HFFc6 (cell line): ENCODE results near the gene JARID2. TPM values are rescaled to one million over a fixed set of nuclear protein-coding genes. Genes with fewer than 3 reads are reported as not detected.

Source experiments
- DNase-seq: peaks from one replicate; pipeline ENCODE4 v3.0.0-alpha.2; 2018
- H3K27ac Mint-ChIP-seq: 2 replicates; pipeline ENCODE4 v1.8.0; 2020; ENCODE audit warnings: mild to moderate bottlenecking, mixed read lengths
- H3K27me3 Mint-ChIP-seq: 2 replicates; pipeline ENCODE4 v1.8.0; 2021; ENCODE audit warnings: mild to moderate bottlenecking, moderate library complexity, mixed read lengths; ENCODE audit not compliant: insufficient read depth
- H3K36me3 Mint-ChIP-seq: 2 replicates; pipeline ENCODE4 v1.8.0; 2021; ENCODE audit warnings: low read depth, mixed read lengths
- H3K4me1 Mint-ChIP-seq: 2 replicates; pipeline ENCODE4 v1.8.0; 2020; ENCODE audit warnings: low read depth, mixed read lengths
- H3K4me3 Mint-ChIP-seq: 2 replicates; pipeline ENCODE4 v1.8.0; 2020; ENCODE audit warnings: mild to moderate bottlenecking, moderate library complexity, mixed read lengths
- H3K9me3 Mint-ChIP-seq: 2 replicates; pipeline ENCODE4 v1.8.0; 2020; ENCODE audit warnings: mild to moderate bottlenecking, mixed read lengths
- CTCF ChIP-seq: fragments of 200-600 bp; sonication (generic); IDR thresholded peaks from 2 replicates; pipeline ENCODE4 v1.5.0; 2021; ENCODE audit warnings: antibody characterized with exemption, mild to moderate bottlenecking
- total RNA-seq, 6 experiments: library from RNA; stranded (reverse); fragmentation: NEBNext Ultra II Directional; extraction: Animal tissue kit (Norgen Biotek cat#: 25700); gene quantifications; 2 replicates in 1 of 6; 3 replicates in 5 of 6; pipeline ENCODE4 v1.2.3, GENCODE V29; 2021

JARID2 gene
- total RNA-seq, 6 experiments from 2014 or later: 8.3 to 10.1 (median 9.5) TPM

- no peak for DNase-seq
- peaks cover 63% of the 10 kb centered on the region for H3K4me1 Mint-ChIP-seq
- no peaks in the 10 kb centered on the region for H3K9me3 Mint-ChIP-seq
- no peaks in the 10 kb centered on the region; the same call in 1 of the 2 replicates for H3K27me3 Mint-ChIP-seq
- H3K27ac Mint-ChIP-seq: no peak overlapping the region
- no peak for TF ChIP-seq CTCF
- H3K36me3 Mint-ChIP-seq: peaks cover 6% of the 10 kb centered on the region
- H3K4me3 Mint-ChIP-seq: no peak overlapping the region
Observed at GRCh38 chr6:15480525-15480924, 234.7 kb downstream of the JARID2 start.

DNA sequence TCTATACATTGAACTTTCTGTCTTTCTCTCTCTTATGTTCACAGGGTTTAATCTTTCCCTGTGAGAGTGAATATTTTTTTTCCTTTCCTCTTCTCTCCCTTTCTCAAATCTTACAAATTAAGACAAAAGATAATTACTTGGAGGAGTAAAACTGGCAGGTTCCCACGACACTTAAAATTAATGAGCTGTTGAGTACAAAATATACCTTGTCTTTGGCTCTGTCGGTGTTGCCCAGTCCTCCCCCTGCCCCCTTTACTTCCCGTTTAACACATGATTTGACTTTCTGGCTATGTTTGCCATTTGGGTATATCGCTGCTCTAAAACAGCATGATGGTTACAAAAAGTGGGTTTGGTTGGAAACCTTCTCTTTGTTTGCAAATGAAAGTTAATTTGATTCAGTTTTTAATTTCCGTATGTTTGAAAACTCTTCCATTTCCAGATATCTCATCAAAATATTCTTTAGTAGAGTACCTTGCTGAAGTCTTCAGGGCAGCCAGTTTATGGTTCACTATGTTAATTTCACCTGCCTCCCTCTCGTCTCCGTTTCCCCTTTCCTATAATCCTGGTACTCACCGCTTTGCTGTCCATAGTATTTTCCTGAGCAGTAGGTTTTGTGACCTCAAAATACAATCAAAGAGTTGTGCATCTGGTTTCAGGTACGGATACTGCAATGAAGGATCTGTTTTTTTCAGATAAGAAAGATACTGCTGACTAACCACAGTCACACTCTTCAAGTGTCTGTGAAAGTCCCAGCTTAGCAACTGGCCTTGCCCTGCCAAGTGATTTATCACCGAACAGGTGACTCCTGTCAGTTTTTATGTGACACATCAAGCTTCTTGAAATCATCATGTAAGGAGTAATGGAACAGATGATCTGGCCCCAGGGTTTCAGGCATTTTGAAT, 235.8 kb downstream of the JARID2 start:
- DNase-seq: no peak
- no peaks in the 10 kb centered on the region; the same call in 1 of the 2 replicates for H3K27me3 Mint-ChIP-seq
- no peak overlapping the region for H3K4me3 Mint-ChIP-seq
- no peak for TF ChIP-seq CTCF
- H3K9me3 Mint-ChIP-seq: no peaks in the 10 kb centered on the region
- peaks cover 60% of the 10 kb centered on the region for H3K4me1 Mint-ChIP-seq
- H3K27ac Mint-ChIP-seq: no peak overlapping the region
- peaks cover 3% of the 10 kb centered on the region; the same call in 1 of the 2 replicates for H3K36me3 Mint-ChIP-seq

GRCh38 chr6:15483060-15483459, 237.2 kb downstream of the JARID2 start:
- no peak overlapping the region for H3K4me3 Mint-ChIP-seq
- H3K27ac Mint-ChIP-seq: no peak overlapping the region
- no peak for TF ChIP-seq CTCF
- H3K9me3 Mint-ChIP-seq: no peaks in the 10 kb centered on the region
- no peaks in the 10 kb centered on the region for H3K27me3 Mint-ChIP-seq
- H3K36me3 Mint-ChIP-seq: peaks cover 8% of the 10 kb centered on the region; the same call in 1 of the 2 replicates
- peaks cover 46% of the 10 kb centered on the region for H3K4me1 Mint-ChIP-seq
- DNase-seq: no peak

DNA sequence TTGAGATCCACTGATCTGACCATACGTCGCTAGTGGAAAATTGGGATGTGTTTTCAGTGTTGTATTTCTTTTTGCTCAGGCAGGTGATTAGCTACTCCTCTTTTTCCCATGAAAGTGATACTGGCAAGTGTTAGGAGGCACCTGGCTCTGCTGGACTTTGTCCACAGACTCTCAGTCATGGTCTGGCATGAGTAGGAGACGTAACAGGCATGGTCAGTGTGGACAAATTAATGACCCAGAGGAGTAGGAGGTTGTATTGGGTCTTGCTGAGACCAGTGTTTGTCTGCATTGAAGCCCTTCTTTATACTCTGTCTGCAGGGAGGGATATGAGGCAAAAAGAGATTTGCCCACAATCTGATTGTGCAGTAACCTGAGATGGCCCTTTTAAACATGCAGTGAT, 238.3 kb downstream of the JARID2 start:
- no peak for DNase-seq
- Mint-ChIP-seq H3K27ac (no peak overlapping the region), H3K4me1 (peaks cover 38% of the 10 kb centered on the region), H3K4me3 (no peak overlapping the region), H3K27me3 (no peaks in the 10 kb centered on the region), H3K36me3 (peaks cover 5% of the 10 kb centered on the region; the same call in 1 of the 2 replicates), H3K9me3 (no peaks in the 10 kb centered on the region)
- TF ChIP-seq CTCF: no peak

- Mint-ChIP-seq H3K4me3 (no peak overlapping the region), H3K27me3 (no peaks in the 10 kb centered on the region; the same call in 1 of the 2 replicates), H3K27ac (no peak overlapping the region), H3K4me1 (peaks cover 31% of the 10 kb centered on the region), H3K36me3 (peaks cover 5% of the 10 kb centered on the region; the same call in 1 of the 2 replicates), H3K9me3 (no peaks in the 10 kb centered on the region)
- TF ChIP-seq CTCF: no peak
- DNase-seq: no peak
Observed at GRCh38 chr6:15484821-15485220, 239.0 kb downstream of the JARID2 start.
